HEK293 (cell line): ENCODE data around the gene TMOD2.

Source experiments
- CTCF ChIA-PET: fragments of 350-600 bp; formaldehyde crosslinking; extraction: SDS; loops from one replicate; lab custom pipeline; 2021; ENCODE audit warnings: antibody characterized with exemption; lab: Yijun Ruan, JAX
- POLR2A ChIA-PET: fragments of 300-600 bp; formaldehyde crosslinking; extraction: SDS; loops from one replicate; lab custom pipeline; 2020; ENCODE audit warnings: antibody characterized with exemption, inconsistent platforms; lab: Yijun Ruan, JAX
- H3K27ac ChIP-seq: fragments of 200-500 bp; sonication (Bioruptor generic); 2 replicates; pipeline ENCODE4 v1.5.1; 2014; ENCODE audit warnings: low read depth, low read length, control low read depth, inconsistent platforms; ENCODE audit errors: extremely low read depth
- H3K36me3 ChIP-seq, 2 experiments: fragments of 200-500 bp in 1 of 2; sonication (Bioruptor generic) in 1 of 2; 1 replicate in 1 of 2; 2 replicates in 1 of 2; pipeline ENCODE4 v1.5.1; 2014 to 2017; ENCODE audit warnings: inconsistent platforms in 2 of 2, low read length in 2 of 2; ENCODE audit not compliant: control insufficient read depth in 2 of 2, insufficient read depth in 1 of 2
- H3K4me1 ChIP-seq: fragments of 200-500 bp; sonication (Bioruptor generic); 2 replicates; pipeline ENCODE4 v1.5.1; 2014; ENCODE audit warnings: mild to moderate bottlenecking, low read length, inconsistent platforms; ENCODE audit not compliant: control insufficient read depth, insufficient read depth
- H3K4me3 ChIP-seq: 2 replicates; pipeline ENCODE4 v1.5.1; 2011; ENCODE audit warnings: low read depth, mild to moderate bottlenecking, control low read depth, low read length, moderate library complexity
- H3K9me3 ChIP-seq: fragments of 200-500 bp; sonication (Bioruptor generic); 2 replicates; pipeline ENCODE4 v1.5.1; 2014; ENCODE audit warnings: low read depth, low read length, inconsistent platforms; ENCODE audit not compliant: control insufficient read depth, insufficient read depth
- BCL11A ChIP-seq: fragments of 450-650 bp; formaldehyde crosslinking; IDR thresholded peaks from 2 replicates; pipeline ENCODE4 v1.5.1; 2016; ENCODE audit warnings: low read depth, missing biosample characterization, missing genetic modification characterization
- GLIS1 ChIP-seq: fragments of 450-650 bp; formaldehyde crosslinking; IDR thresholded peaks from 2 replicates; pipeline ENCODE4 v1.5.1; 2016; ENCODE audit warnings: missing biosample characterization, missing genetic modification characterization
- PRDM10 ChIP-seq: fragments of 450-650 bp; formaldehyde crosslinking; IDR thresholded peaks from 2 replicates; pipeline ENCODE4 v1.5.1; 2016; ENCODE audit warnings: missing biosample characterization, missing genetic modification characterization
- ZBTB20 ChIP-seq: fragments of 450-650 bp; formaldehyde crosslinking; IDR thresholded peaks from 2 replicates; pipeline ENCODE4 v1.5.1; 2016; ENCODE audit warnings: missing biosample characterization, missing genetic modification characterization
- ZBTB21 ChIP-seq: fragments of 450-650 bp; formaldehyde crosslinking; IDR thresholded peaks from 2 replicates; pipeline ENCODE4 v1.5.1; 2017; ENCODE audit warnings: missing biosample characterization, missing genetic modification characterization
- ZBTB26 ChIP-seq: fragments of 450-650 bp; formaldehyde crosslinking; optimal IDR thresholded peaks from 2 replicates; pipeline ENCODE3; 2016; ENCODE audit warnings: missing biosample characterization, mild to moderate bottlenecking, missing genetic modification characterization
- ZBTB49 ChIP-seq: fragments of 450-650 bp; formaldehyde crosslinking; IDR thresholded peaks from 2 replicates; pipeline ENCODE4 v1.5.1; 2016; ENCODE audit warnings: missing biosample characterization, missing genetic modification characterization, low read depth
- ZFHX2 ChIP-seq: fragments of 450-650 bp; formaldehyde crosslinking; conservative IDR thresholded peaks from 2 replicates; pipeline ENCODE4 v1.5.1; 2016; ENCODE audit warnings: missing biosample characterization, missing genetic modification characterization
- ZFP3 ChIP-seq: fragments of 450-650 bp; formaldehyde crosslinking; IDR thresholded peaks from 2 replicates; pipeline ENCODE4 v1.5.1; 2016; ENCODE audit warnings: low read depth, missing biosample characterization, missing genetic modification characterization
- ZIC2 ChIP-seq: fragments of 450-650 bp; formaldehyde crosslinking; IDR thresholded peaks from 2 replicates; pipeline ENCODE4 v1.5.1; 2016; ENCODE audit warnings: missing biosample characterization, missing genetic modification characterization
- ZNF18 ChIP-seq: fragments of 450-650 bp; formaldehyde crosslinking; IDR thresholded peaks from 2 replicates; pipeline ENCODE4 v1.5.1; 2016; ENCODE audit warnings: missing biosample characterization, missing genetic modification characterization
- ZNF211 ChIP-seq: fragments of 450-650 bp; formaldehyde crosslinking; IDR thresholded peaks from 2 replicates; pipeline ENCODE4 v1.5.1; 2016; ENCODE audit warnings: low read depth, missing biosample characterization, missing genetic modification characterization
- ZNF223 ChIP-seq: fragments of 450-650 bp; formaldehyde crosslinking; IDR thresholded peaks from 2 replicates; pipeline ENCODE4 v1.5.1; 2016; ENCODE audit warnings: missing biosample characterization, missing genetic modification characterization
- ZNF266 ChIP-seq: fragments of 450-650 bp; formaldehyde crosslinking; IDR thresholded peaks from 2 replicates; pipeline ENCODE4 v1.5.1; 2016; ENCODE audit warnings: missing biosample characterization, missing genetic modification characterization, low read depth
- ZNF335 ChIP-seq: fragments of 450-650 bp; formaldehyde crosslinking; conservative IDR thresholded peaks from 2 replicates; pipeline ENCODE4 v1.5.1; 2016; ENCODE audit warnings: missing biosample characterization, missing genetic modification characterization
- ZNF350 ChIP-seq: fragments of 450-650 bp; formaldehyde crosslinking; IDR thresholded peaks from 2 replicates; pipeline ENCODE4 v1.5.0; 2017; ENCODE audit warnings: missing biosample characterization, mild to moderate bottlenecking, missing genetic modification characterization
- ZNF37A ChIP-seq: fragments of 450-650 bp; IDR thresholded peaks from 2 replicates; pipeline ENCODE4 v1.5.1; 2018; ENCODE audit warnings: missing biosample characterization, missing genetic modification characterization
- ZNF404 ChIP-seq: fragments of 450-650 bp; formaldehyde crosslinking; IDR thresholded peaks from 2 replicates; pipeline ENCODE4 v1.5.1; 2017; ENCODE audit warnings: missing biosample characterization, missing genetic modification characterization
- ZNF558 ChIP-seq: fragments of 450-650 bp; formaldehyde crosslinking; IDR thresholded peaks from 2 replicates; pipeline ENCODE4 v1.5.1; 2016; ENCODE audit warnings: missing biosample characterization, missing genetic modification characterization
- ZNF600 ChIP-seq: fragments of 450-650 bp; formaldehyde crosslinking; IDR thresholded peaks from 2 replicates; pipeline ENCODE4 v1.5.1; 2016; ENCODE audit warnings: missing biosample characterization, missing genetic modification characterization
- ZNF623 ChIP-seq: fragments of 450-650 bp; formaldehyde crosslinking; IDR thresholded peaks from 2 replicates; pipeline ENCODE4 v1.5.1; 2016; ENCODE audit warnings: missing biosample characterization, missing genetic modification characterization
- ZNF629 ChIP-seq: fragments of 450-650 bp; formaldehyde crosslinking; IDR thresholded peaks from 2 replicates; pipeline ENCODE4 v1.5.1; 2017; ENCODE audit warnings: missing biosample characterization, missing genetic modification characterization
- ZNF639 ChIP-seq: fragments of 450-650 bp; formaldehyde crosslinking; IDR thresholded peaks from 2 replicates; pipeline ENCODE4 v1.5.1; 2016; ENCODE audit warnings: missing biosample characterization, missing genetic modification characterization
- ZNF654 ChIP-seq: fragments of 450-650 bp; formaldehyde crosslinking; IDR thresholded peaks from 2 replicates; pipeline ENCODE4 v1.5.1; 2016; ENCODE audit warnings: low read depth, missing biosample characterization, missing genetic modification characterization
- ZNF692 ChIP-seq: fragments of 450-650 bp; formaldehyde crosslinking; IDR thresholded peaks from 2 replicates; pipeline ENCODE4 v1.5.1; 2016; ENCODE audit warnings: missing biosample characterization, missing genetic modification characterization

Gene TMOD2

GRCh38 chr15:51737522-51738305 lies 13.7 kb upstream of the TMOD2 start, which contains the start of gene LYSMD2:
LYSMD2 (minus strand) TSS chr15:51737655; CDS start chr15:51737622, 33 bp downstream.
- Histone ChIP-seq H3K4me3 (peak within 1 kb of the TSS; percentile 48), H3K36me3 (no peaks in the 10 kb centered on the region), H3K27ac (peak within 1 kb of the TSS; percentile 63; the same call in 1 of the 2 replicates), H3K4me1 (no peaks in the 10 kb centered on the region), H3K9me3 (no peaks in the 10 kb centered on the region)
- ChIA-PET POLR2A (interaction anchor here (0.6 kb wide), 1 partner anchor 39 kb away, joined by 4 read pairs; no protein-coding TSS in a partner anchor), CTCF (interaction anchor here (0.5 to 1.6 kb wide), 2 partner anchors 39 to 77 kb away, joined by 5 read pairs; no protein-coding TSS in a partner anchor)
- no peak for TF ChIP-seq ZNF404 (tag by site-specific recombination)
- peak; percentile 73 for TF ChIP-seq ZNF629 (tag by site-specific recombination)
- no peak for TF ChIP-seq ZFP3 (tag by site-specific recombination)
- peak; percentile 57; the same call in 1 of the 2 replicates for TF ChIP-seq ZBTB20 (tag by site-specific recombination)
- TF ChIP-seq ZNF350 = no peak
- 0 out of 2 replicates have a peak, but pooled peaks have one; percentile 43 for TF ChIP-seq ZNF37A (tag by site-specific recombination)
- TF ChIP-seq ZBTB49 = no peak
- no peak for TF ChIP-seq ZNF639
- TF ChIP-seq ZNF558 (tag by site-specific recombination) = no peak
- TF ChIP-seq GLIS1 = no peak
- TF ChIP-seq ZBTB26 = peak; percentile 59
- TF ChIP-seq ZFHX2 (tag by site-specific recombination) = peak; percentile 80
- peak; percentile 85 for TF ChIP-seq ZNF335 (tag by site-specific recombination)
- TF ChIP-seq BCL11A = no peak
- no peak for TF ChIP-seq ZNF623
- TF ChIP-seq ZNF600 (tag by site-specific recombination) = 0 out of 2 replicates have a peak, but pooled peaks have one; percentile 27
- no peak for TF ChIP-seq ZNF266 (tag by site-specific recombination)
- TF ChIP-seq PRDM10 (tag by site-specific recombination) = no peak
- peak; percentile 44; the same call in 1 of the 2 replicates for TF ChIP-seq ZIC2 (tag by site-specific recombination)
- no peak for TF ChIP-seq ZNF211 (tag by site-specific recombination)
- TF ChIP-seq ZNF18 (tag by site-specific recombination) = no peak
- TF ChIP-seq ZNF654 (tag by site-specific recombination) = no peak
- no peak for TF ChIP-seq ZNF223 (tag by site-specific recombination)
- peak; percentile 69 for TF ChIP-seq ZBTB21
- TF ChIP-seq ZNF692 (tag by site-specific recombination) = peak; percentile 33; the same call in 1 of the 2 replicates
